H1 (cell line): ENCODE measurements around the gene IWS1. TPM values are rescaled to one million over a fixed set of nuclear protein-coding genes. Genes with fewer than 3 reads are reported as not detected.

Experiments
- HDAC6 ChIP-seq: IDR thresholded peaks from one replicate; pipeline ENCODE4 v1.7.1; 2012; ENCODE audit warnings: low read depth, mild to moderate bottlenecking, inconsistent platforms, low read length, moderate library complexity
- JUND ChIP-seq: IDR thresholded peaks from 2 replicates; pipeline ENCODE4 v1.6.1; 2011; ENCODE audit warnings: mild to moderate bottlenecking, improper control_type of control experiment, low read length
- RNF2 ChIP-seq: fragments of 200-900, 300-1000 bp; sonication (generic); IDR thresholded peaks from 2 replicates; pipeline ENCODE4 v1.7.1; 2016; ENCODE audit warnings: borderline replicate concordance, low read depth, mild to moderate bottlenecking, antibody characterized with exemption, low read length; ENCODE audit not compliant: poor library complexity, severe bottlenecking; ENCODE audit errors: missing control alignments
- SAP30 ChIP-seq: fragments of 300-600 bp; sonication (generic); IDR thresholded peaks from 2 replicates; pipeline ENCODE4 v1.7.1; 2012; ENCODE audit warnings: low read length, moderate library complexity, mild to moderate bottlenecking, inconsistent platforms; ENCODE audit not compliant: insufficient read depth, insufficient replicate concordance
- polyA plus RNA-seq, 7 experiments: library from polyadenylated mRNA; depleted of rRNA in 3 of 7; stranded (reverse) in 5 of 7; unstranded in 2 of 7; fragments of >200 nt in 5 of 7; fragments of 200-250 nt in 2 of 7; gene quantifications; 1 replicate in 5 of 7; 2 replicates in 1 of 7; 4 replicates in 1 of 7; pipeline versions ENCODE4 v1.2.1 to v1.2.3, GENCODE V29; 2011 to 2013; ENCODE audit warnings: missing spikeins in 2 of 7, mixed read lengths in 2 of 7
- total RNA-seq: library from RNA; stranded (reverse); fragmentation: NEBNext Ultra II Directional; extraction: Animal tissue kit (Norgen Biotek cat#: 25700); gene quantifications from 2 replicates; pipeline ENCODE4 v1.2.1, GENCODE V29; 2021
- TF ChIP-seq, protein P1 (sequence below): fragments of 300-600 bp; sonication (generic); IDR thresholded peaks from 2 replicates; pipeline ENCODE4 v1.7.1; 2012; ENCODE audit warnings: low read length, moderate library complexity, mild to moderate bottlenecking, inconsistent platforms; ENCODE audit not compliant: insufficient replicate concordance
- TF ChIP-seq, protein P2 (sequence below), 3 experiments: IDR thresholded peaks; 1 replicate in 2 of 3; 2 replicates in 1 of 3; pipeline versions ENCODE4 v1.5.1 to v1.6.1; 2011; ENCODE audit warnings: low read length in 3 of 3, mild to moderate bottlenecking in 3 of 3, inconsistent platforms in 2 of 3, low read depth in 1 of 3, moderate library complexity in 1 of 3; ENCODE audit not compliant: insufficient read depth in 1 of 3; ENCODE audit errors: control extremely low read depth in 1 of 3

Gene IWS1
- total and polyA plus RNA-seq, 2 of the 8 experiments (the other 6 are each of a cell fraction or from before 2014, with no cell fraction given) = 18.4 to 64.8 TPM

DNA sequence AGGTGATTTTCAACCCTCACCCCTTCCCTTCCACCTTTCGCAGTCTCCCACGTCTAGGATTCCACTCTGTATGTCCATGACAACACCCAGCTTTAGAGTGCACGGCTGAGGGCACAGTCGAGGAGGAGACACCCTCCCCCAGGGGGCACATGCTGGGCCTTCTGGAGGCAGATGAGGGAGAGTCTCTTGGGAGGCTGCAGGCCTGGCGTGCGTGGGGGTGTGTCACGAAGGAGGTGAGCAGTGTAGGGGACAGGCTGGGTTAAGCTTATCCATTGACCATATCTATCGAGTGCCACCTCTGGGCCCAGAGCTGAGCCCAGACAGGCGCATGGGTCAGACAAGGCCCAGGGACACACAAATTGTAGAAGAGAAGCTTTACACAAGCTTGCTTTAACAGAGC, 89.2 kb downstream of the IWS1 start (continued):
- TF ChIP-seq, protein P1, sequence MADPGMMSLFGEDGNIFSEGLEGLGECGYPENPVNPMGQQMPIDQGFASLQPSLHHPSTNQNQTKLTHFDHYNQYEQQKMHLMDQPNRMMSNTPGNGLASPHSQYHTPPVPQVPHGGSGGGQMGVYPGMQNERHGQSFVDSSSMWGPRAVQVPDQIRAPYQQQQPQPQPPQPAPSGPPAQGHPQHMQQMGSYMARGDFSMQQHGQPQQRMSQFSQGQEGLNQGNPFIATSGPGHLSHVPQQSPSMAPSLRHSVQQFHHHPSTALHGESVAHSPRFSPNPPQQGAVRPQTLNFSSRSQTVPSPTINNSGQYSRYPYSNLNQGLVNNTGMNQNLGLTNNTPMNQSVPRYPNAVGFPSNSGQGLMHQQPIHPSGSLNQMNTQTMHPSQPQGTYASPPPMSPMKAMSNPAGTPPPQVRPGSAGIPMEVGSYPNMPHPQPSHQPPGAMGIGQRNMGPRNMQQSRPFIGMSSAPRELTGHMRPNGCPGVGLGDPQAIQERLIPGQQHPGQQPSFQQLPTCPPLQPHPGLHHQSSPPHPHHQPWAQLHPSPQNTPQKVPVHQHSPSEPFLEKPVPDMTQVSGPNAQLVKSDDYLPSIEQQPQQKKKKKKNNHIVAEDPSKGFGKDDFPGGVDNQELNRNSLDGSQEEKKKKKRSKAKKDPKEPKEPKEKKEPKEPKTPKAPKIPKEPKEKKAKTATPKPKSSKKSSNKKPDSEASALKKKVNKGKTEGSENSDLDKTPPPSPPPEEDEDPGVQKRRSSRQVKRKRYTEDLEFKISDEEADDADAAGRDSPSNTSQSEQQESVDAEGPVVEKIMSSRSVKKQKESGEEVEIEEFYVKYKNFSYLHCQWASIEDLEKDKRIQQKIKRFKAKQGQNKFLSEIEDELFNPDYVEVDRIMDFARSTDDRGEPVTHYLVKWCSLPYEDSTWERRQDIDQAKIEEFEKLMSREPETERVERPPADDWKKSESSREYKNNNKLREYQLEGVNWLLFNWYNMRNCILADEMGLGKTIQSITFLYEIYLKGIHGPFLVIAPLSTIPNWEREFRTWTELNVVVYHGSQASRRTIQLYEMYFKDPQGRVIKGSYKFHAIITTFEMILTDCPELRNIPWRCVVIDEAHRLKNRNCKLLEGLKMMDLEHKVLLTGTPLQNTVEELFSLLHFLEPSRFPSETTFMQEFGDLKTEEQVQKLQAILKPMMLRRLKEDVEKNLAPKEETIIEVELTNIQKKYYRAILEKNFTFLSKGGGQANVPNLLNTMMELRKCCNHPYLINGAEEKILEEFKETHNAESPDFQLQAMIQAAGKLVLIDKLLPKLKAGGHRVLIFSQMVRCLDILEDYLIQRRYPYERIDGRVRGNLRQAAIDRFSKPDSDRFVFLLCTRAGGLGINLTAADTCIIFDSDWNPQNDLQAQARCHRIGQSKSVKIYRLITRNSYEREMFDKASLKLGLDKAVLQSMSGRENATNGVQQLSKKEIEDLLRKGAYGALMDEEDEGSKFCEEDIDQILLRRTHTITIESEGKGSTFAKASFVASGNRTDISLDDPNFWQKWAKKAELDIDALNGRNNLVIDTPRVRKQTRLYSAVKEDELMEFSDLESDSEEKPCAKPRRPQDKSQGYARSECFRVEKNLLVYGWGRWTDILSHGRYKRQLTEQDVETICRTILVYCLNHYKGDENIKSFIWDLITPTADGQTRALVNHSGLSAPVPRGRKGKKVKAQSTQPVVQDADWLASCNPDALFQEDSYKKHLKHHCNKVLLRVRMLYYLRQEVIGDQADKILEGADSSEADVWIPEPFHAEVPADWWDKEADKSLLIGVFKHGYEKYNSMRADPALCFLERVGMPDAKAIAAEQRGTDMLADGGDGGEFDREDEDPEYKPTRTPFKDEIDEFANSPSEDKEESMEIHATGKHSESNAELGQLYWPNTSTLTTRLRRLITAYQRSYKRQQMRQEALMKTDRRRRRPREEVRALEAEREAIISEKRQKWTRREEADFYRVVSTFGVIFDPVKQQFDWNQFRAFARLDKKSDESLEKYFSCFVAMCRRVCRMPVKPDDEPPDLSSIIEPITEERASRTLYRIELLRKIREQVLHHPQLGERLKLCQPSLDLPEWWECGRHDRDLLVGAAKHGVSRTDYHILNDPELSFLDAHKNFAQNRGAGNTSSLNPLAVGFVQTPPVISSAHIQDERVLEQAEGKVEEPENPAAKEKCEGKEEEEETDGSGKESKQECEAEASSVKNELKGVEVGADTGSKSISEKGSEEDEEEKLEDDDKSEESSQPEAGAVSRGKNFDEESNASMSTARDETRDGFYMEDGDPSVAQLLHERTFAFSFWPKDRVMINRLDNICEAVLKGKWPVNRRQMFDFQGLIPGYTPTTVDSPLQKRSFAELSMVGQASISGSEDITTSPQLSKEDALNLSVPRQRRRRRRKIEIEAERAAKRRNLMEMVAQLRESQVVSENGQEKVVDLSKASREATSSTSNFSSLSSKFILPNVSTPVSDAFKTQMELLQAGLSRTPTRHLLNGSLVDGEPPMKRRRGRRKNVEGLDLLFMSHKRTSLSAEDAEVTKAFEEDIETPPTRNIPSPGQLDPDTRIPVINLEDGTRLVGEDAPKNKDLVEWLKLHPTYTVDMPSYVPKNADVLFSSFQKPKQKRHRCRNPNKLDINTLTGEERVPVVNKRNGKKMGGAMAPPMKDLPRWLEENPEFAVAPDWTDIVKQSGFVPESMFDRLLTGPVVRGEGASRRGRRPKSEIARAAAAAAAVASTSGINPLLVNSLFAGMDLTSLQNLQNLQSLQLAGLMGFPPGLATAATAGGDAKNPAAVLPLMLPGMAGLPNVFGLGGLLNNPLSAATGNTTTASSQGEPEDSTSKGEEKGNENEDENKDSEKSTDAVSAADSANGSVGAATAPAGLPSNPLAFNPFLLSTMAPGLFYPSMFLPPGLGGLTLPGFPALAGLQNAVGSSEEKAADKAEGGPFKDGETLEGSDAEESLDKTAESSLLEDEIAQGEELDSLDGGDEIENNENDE = no peak
- TF ChIP-seq RNF2 (no peak), SAP30 (no peak), HDAC6 (no peak), JUND (no peak)
- TF ChIP-seq, protein P2, sequence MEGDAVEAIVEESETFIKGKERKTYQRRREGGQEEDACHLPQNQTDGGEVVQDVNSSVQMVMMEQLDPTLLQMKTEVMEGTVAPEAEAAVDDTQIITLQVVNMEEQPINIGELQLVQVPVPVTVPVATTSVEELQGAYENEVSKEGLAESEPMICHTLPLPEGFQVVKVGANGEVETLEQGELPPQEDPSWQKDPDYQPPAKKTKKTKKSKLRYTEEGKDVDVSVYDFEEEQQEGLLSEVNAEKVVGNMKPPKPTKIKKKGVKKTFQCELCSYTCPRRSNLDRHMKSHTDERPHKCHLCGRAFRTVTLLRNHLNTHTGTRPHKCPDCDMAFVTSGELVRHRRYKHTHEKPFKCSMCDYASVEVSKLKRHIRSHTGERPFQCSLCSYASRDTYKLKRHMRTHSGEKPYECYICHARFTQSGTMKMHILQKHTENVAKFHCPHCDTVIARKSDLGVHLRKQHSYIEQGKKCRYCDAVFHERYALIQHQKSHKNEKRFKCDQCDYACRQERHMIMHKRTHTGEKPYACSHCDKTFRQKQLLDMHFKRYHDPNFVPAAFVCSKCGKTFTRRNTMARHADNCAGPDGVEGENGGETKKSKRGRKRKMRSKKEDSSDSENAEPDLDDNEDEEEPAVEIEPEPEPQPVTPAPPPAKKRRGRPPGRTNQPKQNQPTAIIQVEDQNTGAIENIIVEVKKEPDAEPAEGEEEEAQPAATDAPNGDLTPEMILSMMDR (IDR thresholded peaks at IDR 0.05; ENCODE audit: control extremely low read depth in 1 of 3, insufficient read depth in 1 of 3, low read depth in 1 of 3, low read length in 3 of 3) = no peak
